GM19035 (cell line): Measurements from ENCODE around the gene ARHGEF3.
"Not testable (repeated sequence)": the region's sequence is repeated elsewhere in the genome, so short reads cannot be mapped to it uniquely, and the experiment has no call there.

Source experiments
- ATAC-seq: cut with Tn5 transposase; IDR thresholded peaks from one replicate; pipeline ENCODE4 v1.9.1; 2021; ENCODE audit not compliant: unreplicated experiment

ARHGEF3 gene

DNA sequence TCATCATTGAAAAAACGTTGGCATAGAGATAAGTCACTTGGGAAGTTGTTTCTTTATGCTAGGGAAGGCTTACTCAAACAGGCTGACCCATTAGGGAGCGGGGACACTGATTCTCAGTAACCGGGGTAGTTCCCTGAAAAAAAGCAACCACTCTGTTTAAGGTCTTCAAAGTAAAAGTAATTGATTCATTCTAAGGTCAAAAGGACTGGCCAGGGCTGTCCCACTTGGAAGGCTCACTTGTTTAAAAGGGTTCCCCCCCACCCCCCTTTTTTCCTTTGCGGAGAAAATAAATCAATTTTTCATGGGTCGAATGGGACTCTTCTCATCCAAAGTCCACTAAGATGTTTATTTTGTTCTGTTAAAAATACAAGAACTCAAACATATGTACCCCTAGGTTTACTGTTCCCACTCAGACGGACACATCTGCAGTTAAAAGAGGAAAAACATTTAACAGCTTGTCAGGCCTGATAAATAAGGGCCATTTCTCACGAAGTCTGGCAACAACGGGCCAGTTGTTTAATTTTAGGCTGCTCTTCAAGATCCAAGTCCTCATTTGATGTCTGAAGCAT is 53.0 kb downstream of the ARHGEF3 start:
- ATAC-seq, result no peak

DNA sequence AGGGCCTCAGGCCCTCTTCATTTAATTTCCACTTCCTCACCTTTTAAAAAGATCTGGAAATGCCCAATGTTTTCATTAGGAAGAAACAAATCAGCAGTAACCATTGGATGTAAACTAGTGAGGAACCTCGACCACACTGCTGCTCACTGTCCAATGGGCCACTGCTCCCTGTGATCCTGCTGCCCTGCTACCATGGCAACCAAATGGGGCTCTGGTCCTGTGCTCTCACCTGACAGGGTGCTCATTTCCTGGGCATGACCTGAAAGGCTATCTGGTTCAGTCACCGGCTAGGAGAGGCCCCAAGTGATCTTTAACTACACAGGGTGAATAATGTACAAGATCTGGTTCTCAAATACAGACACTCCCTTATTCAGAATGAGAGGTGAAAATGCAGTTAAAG is 54.6 kb downstream of the ARHGEF3 start:
- no peak for ATAC-seq

GRCh38 chr3:56744016-56744415 is 57.7 kb downstream of the ARHGEF3 start:
- no peak for ATAC-seq

DNA sequence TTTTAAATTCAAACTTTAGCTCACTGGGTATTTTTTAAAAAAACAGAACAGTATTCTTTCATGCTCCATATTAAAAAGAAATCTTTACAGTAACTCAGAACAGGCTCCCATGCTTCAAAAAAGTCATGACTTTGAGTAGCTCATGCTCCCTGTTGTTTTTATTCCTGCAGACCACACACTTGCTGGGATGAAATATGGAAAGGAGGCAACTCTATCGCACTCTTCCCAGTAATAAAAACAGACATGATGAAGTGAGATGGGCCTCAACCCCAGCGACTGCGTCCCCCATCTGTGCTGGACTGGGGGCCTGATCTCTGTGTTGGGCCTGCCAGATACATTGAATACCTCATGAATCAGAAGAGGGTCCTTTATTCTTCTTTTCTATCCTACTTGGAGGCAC is 58.9 kb downstream of the ARHGEF3 start:
- ATAC-seq, result no peak

DNA sequence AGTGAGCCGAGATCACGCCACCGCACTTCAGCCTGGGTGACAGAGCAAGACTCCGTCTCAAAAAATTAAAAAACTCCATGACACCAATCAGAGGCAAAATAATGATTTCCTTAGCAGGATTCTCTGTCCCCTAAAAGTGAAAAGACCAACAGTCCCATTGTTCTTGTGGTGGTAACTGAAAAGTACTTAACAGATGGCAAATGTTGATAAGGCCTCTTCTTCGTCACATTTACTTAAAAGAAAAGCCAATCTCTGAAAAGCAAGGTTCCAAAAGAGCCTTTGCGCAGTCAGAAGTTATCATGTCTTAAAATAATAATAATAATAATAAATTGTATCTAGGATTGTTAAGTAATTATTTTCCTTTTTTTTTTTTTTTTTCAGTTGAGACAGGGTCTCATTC is 62.7 kb downstream of the ARHGEF3 start:
- ATAC-seq, result no peak

GRCh38 chr3:56737006-56737405 is 64.7 kb downstream of the ARHGEF3 start:
- no peak for ATAC-seq

DNA sequence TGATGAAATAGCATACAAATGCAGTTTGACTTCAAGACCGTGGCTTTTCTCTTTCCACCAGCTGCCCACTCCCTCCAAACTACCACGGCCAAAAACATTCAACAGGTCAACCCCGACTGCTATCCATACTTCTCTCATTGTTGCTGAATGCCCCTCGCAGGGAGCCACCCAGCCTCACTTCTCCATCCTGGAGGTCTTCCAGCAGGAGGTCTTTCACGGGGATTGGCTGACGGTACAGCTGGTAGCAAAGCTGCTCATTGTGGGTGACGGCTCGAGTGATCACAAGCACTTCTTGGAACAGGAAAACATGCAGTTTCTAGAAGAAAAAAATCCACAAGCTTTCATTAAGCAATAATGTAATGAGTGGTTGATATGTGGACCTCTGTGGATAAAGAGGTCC is 69.6 kb downstream of the ARHGEF3 start:
- no peak for ATAC-seq

- peak; percentile 95 for ATAC-seq
These were observed 76.6 kb downstream of the ARHGEF3 start for GRCh38 chr3:56725175-56725574.

- ATAC-seq, result no peak
These were observed 77.1 kb downstream of the ARHGEF3 start for GRCh38 chr3:56724676-56725075.

DNA sequence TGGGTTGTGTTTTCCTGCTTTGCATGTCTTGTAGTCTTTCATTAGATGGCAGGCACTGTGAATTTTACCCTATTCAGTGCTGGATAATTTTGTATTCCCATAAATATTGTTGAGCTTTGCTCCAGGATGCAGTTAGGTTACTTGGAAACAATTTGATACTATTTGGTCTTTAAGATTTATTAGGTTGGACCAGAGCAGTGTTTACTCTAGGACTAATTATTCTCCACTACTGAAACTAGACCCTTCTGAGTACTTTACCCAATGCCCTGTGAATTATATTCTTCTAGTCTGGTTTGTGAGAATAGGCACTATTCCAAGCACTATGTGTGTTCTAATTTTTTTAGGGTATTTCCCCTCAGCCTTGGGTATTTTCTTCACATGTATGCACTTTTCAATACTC is 80.9 kb downstream of the ARHGEF3 start:
- ATAC-seq, result no peak

DNA sequence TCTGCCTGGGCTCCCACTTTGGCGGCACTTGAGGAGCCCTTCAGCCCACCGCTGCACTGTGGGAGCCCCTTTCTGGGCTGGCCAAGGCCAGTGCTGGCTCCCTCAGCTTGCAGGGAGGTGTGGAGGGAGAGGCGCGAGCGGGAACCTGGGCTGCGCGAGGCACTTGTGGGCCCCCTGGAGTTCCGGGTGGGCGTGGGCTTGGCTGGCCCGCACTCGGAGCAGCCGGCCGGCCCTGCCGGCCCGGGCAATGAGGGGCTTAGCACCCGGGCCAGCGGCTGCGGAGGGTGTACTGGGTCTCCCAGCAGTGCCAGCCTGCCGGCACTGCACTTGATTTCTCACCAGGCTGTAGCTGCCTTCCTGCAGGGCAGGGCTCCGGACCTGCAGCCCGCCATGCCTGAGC is 82.9 kb downstream of the ARHGEF3 start:
- not testable (repeated sequence) for ATAC-seq

- no peak for ATAC-seq
These were observed 90.4 kb downstream of the ARHGEF3 start for GRCh38 chr3:56711344-56711743.

DNA sequence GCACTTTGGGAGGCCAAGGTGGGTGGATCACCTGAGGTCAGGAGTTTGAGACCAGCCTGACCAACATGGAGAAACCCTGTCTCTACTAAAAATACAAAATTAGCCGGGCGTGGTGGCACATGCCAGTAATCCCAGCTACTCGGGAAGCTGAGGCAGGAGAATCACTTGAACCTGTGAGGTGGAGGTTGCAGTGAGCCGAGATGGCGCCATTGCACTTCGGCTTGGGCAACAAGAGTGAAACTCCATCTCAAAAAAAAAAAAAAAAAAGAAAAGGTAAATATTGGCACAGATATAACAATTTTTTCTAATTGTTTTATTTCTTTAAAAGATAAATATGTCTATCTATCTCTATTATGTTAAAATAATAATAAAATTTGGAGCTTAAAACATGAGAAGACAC is 94.3 kb downstream of the ARHGEF3 start:
- not testable (repeated sequence) for ATAC-seq

DNA sequence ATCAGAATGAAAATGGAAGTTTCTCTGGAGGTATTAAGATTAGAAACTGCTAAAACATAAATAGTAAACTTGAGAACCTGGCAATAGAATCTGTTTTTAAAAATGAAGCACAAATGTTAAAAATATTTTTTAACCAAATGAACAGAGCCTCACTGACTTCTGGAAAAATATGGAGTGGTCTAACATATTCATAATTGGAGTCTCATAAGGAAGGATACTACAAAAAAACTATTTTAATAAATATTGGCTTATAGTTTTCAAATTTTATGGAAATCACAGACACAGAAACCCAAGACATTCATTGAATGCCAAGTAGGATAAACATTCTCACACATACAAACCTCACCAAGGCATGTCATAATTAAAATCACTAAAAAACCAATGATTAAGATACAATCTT is 95.1 kb downstream of the ARHGEF3 start:
- ATAC-seq, result no peak

DNA sequence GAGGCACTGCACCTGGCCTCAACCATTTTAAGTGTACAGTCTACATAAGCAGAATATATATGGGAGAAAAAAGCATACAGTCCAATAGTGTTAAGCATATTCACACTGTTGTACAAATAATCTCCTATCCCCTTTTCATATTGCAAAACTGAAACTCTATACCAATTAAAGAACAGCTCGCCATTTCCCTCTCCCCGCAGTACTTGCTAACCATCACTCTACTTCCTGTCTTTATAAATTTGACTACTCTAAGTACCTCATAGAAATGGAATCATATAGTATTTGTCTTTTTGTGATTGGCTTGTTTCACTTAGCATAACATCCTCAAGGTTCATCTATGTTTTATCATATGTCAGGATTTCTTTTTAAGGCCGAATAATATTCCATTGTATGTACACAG is 97.0 kb downstream of the ARHGEF3 start:
- no peak for ATAC-seq

- no peak for ATAC-seq
These were observed 99.0 kb downstream of the ARHGEF3 start for GRCh38 chr3:56702490-56703315.

DNA sequence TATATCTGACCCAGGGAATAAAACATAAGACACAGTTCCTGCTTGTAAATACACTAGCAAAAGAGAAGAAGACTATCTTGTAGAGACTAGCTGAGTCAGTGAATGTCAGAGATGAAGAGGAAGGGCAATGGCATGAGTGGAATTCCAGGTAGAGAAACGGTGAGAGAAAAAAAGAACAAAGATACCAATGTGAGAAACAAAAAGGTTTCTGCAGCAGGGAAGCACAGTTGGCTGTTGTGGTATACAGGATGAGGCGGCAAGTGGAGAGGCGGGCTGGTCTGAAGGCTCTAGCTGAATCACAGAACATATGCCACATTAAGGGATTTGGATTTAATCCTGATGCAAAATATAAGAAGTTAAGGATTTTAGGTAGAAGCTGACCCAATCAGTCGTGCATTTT is 101.6 kb downstream of the ARHGEF3 start:
- no peak for ATAC-seq

GRCh38 chr3:56694867-56695683 is 106.7 kb downstream of the ARHGEF3 start:
- ATAC-seq, result no peak

- ATAC-seq, result no peak
These were observed 108.0 kb downstream of the ARHGEF3 start for GRCh38 chr3:56693750-56694149.

- peak; percentile 68 for ATAC-seq
These were observed 109.0 kb downstream of the ARHGEF3 start for GRCh38 chr3:56692520-56693433.

DNA sequence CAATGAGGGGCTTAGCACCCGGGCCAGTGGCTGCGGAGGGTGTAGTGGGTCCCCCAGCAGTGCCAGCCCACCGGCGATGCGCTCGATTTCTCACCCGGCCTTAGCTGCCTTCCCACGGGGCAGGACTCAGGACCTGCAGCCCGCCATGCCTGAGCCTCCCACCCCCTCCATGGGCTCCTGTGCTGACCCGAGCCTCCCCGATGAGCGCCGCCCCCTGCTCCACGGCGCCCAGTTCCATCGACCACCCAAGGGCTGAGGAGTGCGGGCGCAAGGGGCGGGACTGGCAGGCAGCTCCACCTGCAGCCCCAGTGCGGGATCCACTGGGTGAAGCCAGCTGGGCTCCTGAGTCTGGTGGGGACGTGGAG is 109.8 kb downstream of the ARHGEF3 start:
- not testable (repeated sequence) for ATAC-seq
